HCT116 (cell line): ENCODE data around the gene SORL1. TPM values are rescaled to one million over a fixed set of nuclear protein-coding genes. Genes with fewer than 3 reads are reported as not detected.

Experiments used
- ATAC-seq: fragments of 200-7000 bp; cut with Tn5 transposase; 2 replicates; pipeline ENCODE4 v1.9.1; 2020; ENCODE audit warnings: mild to moderate bottlenecking, moderate library complexity
- BruUV-seq: library from RNA; stranded (reverse); fragments of 400-500 nt; replicated peaks from 2 replicates; lab custom pipeline; 2021; lab: Mats Ljungman, UMichigan
- CTCF ChIA-PET: fragments of 300-600 bp; sonication (Branson Sonifier 250); formaldehyde crosslinking; loops from one replicate; lab custom pipeline; 2021; ENCODE audit warnings: antibody characterized with exemption; lab: Charles Lee
- POLR2A ChIA-PET: fragments of 300-600, 350-600 bp; sonication (Branson Sonifier 250); formaldehyde crosslinking; loops from one replicate; lab custom pipeline; 2021; ENCODE audit warnings: antibody characterized with exemption; lab: Charles Lee
- RAD21 ChIA-PET, 2 experiments: fragments of 300-600 bp; sonication (Branson Sonifier 250); formaldehyde crosslinking; loops; one replicate each; lab custom pipeline; 2023; ENCODE audit warnings: low total read pairs in 2 of 2; ENCODE audit not compliant: uncharacterized antibody in 2 of 2, unreplicated experiment in 2 of 2, low non-redundant PET in 1 of 2; lab: Charles Lee
- DNase-seq: peaks from one replicate; pipeline ENCODE4 v3.0.0-alpha.2; 2010; ENCODE audit warnings: low read depth, low spot score
- H2AFZ ChIP-seq: fragments of 200-600 bp; shearing (Covaris generic), sonication (generic); 2 replicates; pipeline ENCODE4 v1.6.1; 2017; ENCODE audit warnings: low read depth, mixed run types, mixed read lengths, antibody characterized with exemption, low read length; ENCODE audit not compliant: poor library complexity, severe bottlenecking
- H3K27ac ChIP-seq: 2 replicates; pipeline ENCODE4 v1.5.1; 2012; ENCODE audit warnings: low read depth, low read length
- H3K27me3 ChIP-seq: fragments of 200-600 bp; sonication (generic); 2 replicates; pipeline ENCODE4 v1.6.1; 2016; ENCODE audit warnings: mixed run types, low read length, mixed read lengths; ENCODE audit not compliant: insufficient read depth
- H3K36me3 ChIP-seq, 2 experiments: fragments of 200-500 bp in 1 of 2; fragments of 200-600 bp in 1 of 2; sonication (Bioruptor generic) in 1 of 2; sonication (generic) in 1 of 2; 2 replicates each; pipeline versions ENCODE4 v1.5.1 to v1.6.1; 2014 to 2016; ENCODE audit warnings: low read length in 2 of 2, inconsistent platforms in 1 of 2, mixed read lengths in 1 of 2, mixed run types in 1 of 2; ENCODE audit not compliant: insufficient read depth in 2 of 2, control insufficient read depth in 1 of 2
- H3K4me1 ChIP-seq, 2 experiments: fragments of 200-600 bp in 1 of 2; sonication (generic) in 1 of 2; 2 replicates each; pipeline versions ENCODE4 v1.5.1 to v1.6.1; 2012 to 2017; ENCODE audit warnings: low read length in 2 of 2, inconsistent platforms in 1 of 2, mild to moderate bottlenecking in 1 of 2, mixed read lengths in 1 of 2, mixed run types in 1 of 2, moderate library complexity in 1 of 2; ENCODE audit not compliant: insufficient read depth in 2 of 2, control insufficient read depth in 1 of 2
- H3K4me2 ChIP-seq: fragments of 200-600 bp; sonication (generic); 2 replicates; pipeline ENCODE4 v1.6.1; 2017; ENCODE audit warnings: mixed run types, low read length, mixed read lengths
- H3K4me3 ChIP-seq, 2 experiments: fragments of 200-600 bp in 1 of 2; sonication (generic) in 1 of 2; replicated peaks in 1 of 2; 2 replicates each; pipeline ENCODE4 v1.5.1; 2011 to 2016; ENCODE audit warnings: low read length in 2 of 2, control low read depth in 1 of 2, low read depth in 1 of 2, mild to moderate bottlenecking in 1 of 2, mixed read lengths in 1 of 2, mixed run types in 1 of 2
- H3K79me2 ChIP-seq: fragments of 200-600 bp; sonication (generic); 2 replicates; pipeline ENCODE4 v1.6.1; 2017; ENCODE audit warnings: mild to moderate bottlenecking, mixed run types, low read length, moderate library complexity, mixed read lengths; ENCODE audit not compliant: insufficient read depth
- H3K9ac ChIP-seq: fragments of 200-600 bp; sonication (generic); 2 replicates; pipeline ENCODE4 v1.6.1; 2016; ENCODE audit warnings: low read length, mixed read lengths
- H3K9me2 ChIP-seq: fragments of 200-600 bp; sonication (generic), shearing (Covaris generic); 2 replicates; pipeline ENCODE4 v1.6.1; 2017; ENCODE audit warnings: mixed run types, mild to moderate bottlenecking, moderate library complexity; ENCODE audit not compliant: insufficient read depth
- H3K9me3 ChIP-seq, 2 experiments: fragments of 200-500 bp in 1 of 2; fragments of 200-600 bp in 1 of 2; sonication (Bioruptor generic) in 1 of 2; sonication (generic) in 1 of 2; 2 replicates each; pipeline ENCODE4 v1.6.1; 2014 to 2017; ENCODE audit warnings: low read length in 2 of 2, mixed read lengths in 2 of 2, inconsistent platforms in 1 of 2, low read depth in 1 of 2, mild to moderate bottlenecking in 1 of 2, mixed run types in 1 of 2, moderate library complexity in 1 of 2; ENCODE audit not compliant: control insufficient read depth in 1 of 2, insufficient read depth in 1 of 2
- H4K20me1 ChIP-seq: fragments of 200-600 bp; sonication (generic), shearing (Covaris generic); 2 replicates; pipeline ENCODE4 v1.6.1; 2017; ENCODE audit warnings: mixed run types, mild to moderate bottlenecking, moderate library complexity; ENCODE audit not compliant: insufficient read depth
- ATF3 ChIP-seq: IDR thresholded peaks from 2 replicates; pipeline ENCODE4 v1.6.1; 2012
- CBX3 ChIP-seq: IDR thresholded peaks from 2 replicates; pipeline ENCODE4 v1.6.1; 2012; ENCODE audit warnings: low read depth
- CEBPB ChIP-seq: IDR thresholded peaks from 2 replicates; pipeline ENCODE4 v1.6.1; 2012; ENCODE audit warnings: low read depth
- EGR1 ChIP-seq: IDR thresholded peaks from 2 replicates; pipeline ENCODE4 v1.6.1; 2012; ENCODE audit warnings: low read depth
- FOSL1 ChIP-seq: IDR thresholded peaks from 2 replicates; pipeline ENCODE4 v1.6.1; 2012; ENCODE audit warnings: low read depth
- JUND ChIP-seq: IDR thresholded peaks from 2 replicates; pipeline ENCODE4 v1.6.1; 2012
- MAX ChIP-seq: IDR thresholded peaks from 2 replicates; pipeline ENCODE4 v1.6.1; 2012
- POLR2A ChIP-seq: IDR thresholded peaks from 2 replicates; pipeline ENCODE4 v1.7.0; 2011; ENCODE audit warnings: borderline replicate concordance; ENCODE audit not compliant: insufficient read depth, insufficient read length; ENCODE audit errors: extremely low read depth
- RAD21 ChIP-seq: IDR thresholded peaks from 2 replicates; pipeline ENCODE4 v1.6.1; 2012; ENCODE audit warnings: low read depth, mild to moderate bottlenecking
- REST ChIP-seq: IDR thresholded peaks from 2 replicates; pipeline ENCODE4 v1.6.1; 2012; ENCODE audit warnings: low read depth
- SIN3A ChIP-seq: IDR thresholded peaks from 2 replicates; pipeline ENCODE4 v1.6.1; 2012; ENCODE audit warnings: low read depth
- SP1 ChIP-seq: IDR thresholded peaks from 2 replicates; pipeline ENCODE4 v1.6.1; 2012; ENCODE audit warnings: low read depth
- SRF ChIP-seq: IDR thresholded peaks from 2 replicates; pipeline ENCODE4 v1.6.1; 2012; ENCODE audit warnings: low read depth
- TCF7L2 ChIP-seq: IDR thresholded peaks from 2 replicates; pipeline ENCODE4 v1.7.0; 2011; ENCODE audit warnings: borderline replicate concordance, inconsistent platforms; ENCODE audit not compliant: insufficient read depth, insufficient read length; ENCODE audit errors: extremely low read depth
- YY1 ChIP-seq: IDR thresholded peaks from 2 replicates; pipeline ENCODE4 v1.6.1; 2011; ENCODE audit warnings: low read length, low read depth, moderate library complexity, mild to moderate bottlenecking; ENCODE audit not compliant: insufficient replicate concordance; ENCODE audit errors: extremely low read depth
- ZBTB33 ChIP-seq: IDR thresholded peaks from 2 replicates; pipeline ENCODE4 v1.6.1; 2011; ENCODE audit warnings: mild to moderate bottlenecking, low read length, moderate library complexity; ENCODE audit not compliant: insufficient replicate concordance; ENCODE audit errors: extremely low read depth
- intact Hi-C: fragments of 100-400 bp; cut with micrococcal nuclease; formaldehyde crosslinking; loops from 2 replicates; pipeline ENCODE4 v1.10.0; 2022
- total RNA-seq: library from RNA; stranded (reverse); gene quantifications from one replicate; pipeline ENCODE4 v1.2.1, GENCODE V29; 2021; ENCODE audit not compliant: unreplicated experiment

Gene SORL1
- total RNA-seq, 1 experiment from 2014 or later: 17.4 TPM

- Histone ChIP-seq H2AFZ (no peak overlapping the region), H3K9me2 (no peaks in the 10 kb centered on the region)
- CTCF ChIA-PET: no interaction called here
- TF ChIP-seq CBX3 (no peak), POLR2A (no peak), CEBPB (no peak), RAD21 (no peak), EGR1 (no peak), TCF7L2 (no peak), JUND (no peak), FOSL1 (no peak), MAX (no peak), REST (no peak), ATF3 (no peak), SP1 (no peak), SRF (no peak), ZBTB33 (no peak), SIN3A (no peak), YY1 (no peak)
- TF ChIP-seq, all 23 proteins: peak for 0
- Histone ChIP-seq H3K9ac (no peak overlapping the region), H3K4me1 (no peaks in the 10 kb centered on the region), H3K4me3 (no peak overlapping the region), H3K27ac (no peak overlapping the region), H3K36me3 (no peaks in the 10 kb centered on the region), H4K20me1 (no peaks in the 10 kb centered on the region), H3K79me2 (no peaks in the 10 kb centered on the region), H3K9me3 (no peaks in the 10 kb centered on the region), H3K4me2 (no peak overlapping the region), H3K27me3 (no peaks in the 10 kb centered on the region)
- intact Hi-C loops: no loop called here
- ChIA-PET RAD21 (no interaction called here), POLR2A (no interaction called here)
- no TSS peak for BruUV-seq
- DNase-seq (no peak), ATAC-seq (no peak)
Measured at GRCh38 chr11:121514432-121515334, 62.6 kb downstream of the SORL1 start.
